Activated effector memory CD4-positive, alpha-beta T cell treated with anti-CD3 and anti-CD28 coated beads, Interleukin-2, amount 50 U/mL, for 16 hours (primary cell): ENCODE results near the gene EIF2S3B.
"Not testable (repeated sequence)": the region's sequence is repeated elsewhere in the genome, so short reads cannot be mapped to it uniquely, and the experiment has no call there.

Source experiments
- DNase-seq: peaks from one replicate; pipeline ENCODE4 v3.0.0-alpha.2; 2020

Gene EIF2S3B

DNA sequence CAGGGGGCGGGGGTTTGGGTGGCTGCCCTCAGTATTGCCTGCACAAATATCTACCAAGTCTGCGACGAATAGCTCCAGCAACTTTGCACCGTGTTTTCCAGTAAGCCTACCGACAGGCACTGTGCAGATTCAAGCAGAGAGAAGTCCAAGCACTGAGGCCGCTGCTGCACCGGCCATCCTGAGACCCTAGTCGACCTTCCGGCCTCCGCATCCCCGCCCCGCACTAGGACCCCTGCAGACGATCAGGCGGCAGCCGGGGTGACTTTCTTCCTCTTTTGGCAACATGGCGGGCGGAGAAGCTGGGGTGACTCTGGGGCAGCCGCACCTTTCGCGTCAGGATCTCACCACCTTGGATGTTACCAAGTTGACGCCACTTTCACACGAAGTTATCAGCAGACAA lies at the start of gene EIF2S3B:
Gene EIF2S3B (plus strand): TSS at position 271 of the 400 bp plus-strand sequence. CDS start 13 bp downstream, at position 284.
- DNase-seq: no peak

DNA sequence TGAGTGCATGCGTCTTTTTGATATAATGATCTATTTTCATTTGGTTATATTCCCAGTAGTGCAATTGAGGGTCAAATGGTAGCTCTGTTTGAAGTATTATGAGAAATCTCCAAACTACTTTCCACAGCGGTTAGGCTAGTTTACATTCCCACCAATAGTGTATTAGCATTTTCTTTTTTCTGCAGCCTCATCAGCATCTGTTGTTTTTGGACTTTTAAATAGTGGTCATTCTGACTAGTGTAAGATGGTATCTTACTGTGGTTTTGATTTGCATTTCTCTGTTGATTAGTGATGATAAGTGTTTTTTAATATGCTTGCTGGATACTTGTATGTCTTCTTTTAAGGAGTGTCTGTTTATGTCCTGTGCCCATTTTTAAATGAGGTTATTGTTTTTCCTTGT lies 48.8 kb upstream of the EIF2S3B start:
- DNase-seq: no peak

DNA sequence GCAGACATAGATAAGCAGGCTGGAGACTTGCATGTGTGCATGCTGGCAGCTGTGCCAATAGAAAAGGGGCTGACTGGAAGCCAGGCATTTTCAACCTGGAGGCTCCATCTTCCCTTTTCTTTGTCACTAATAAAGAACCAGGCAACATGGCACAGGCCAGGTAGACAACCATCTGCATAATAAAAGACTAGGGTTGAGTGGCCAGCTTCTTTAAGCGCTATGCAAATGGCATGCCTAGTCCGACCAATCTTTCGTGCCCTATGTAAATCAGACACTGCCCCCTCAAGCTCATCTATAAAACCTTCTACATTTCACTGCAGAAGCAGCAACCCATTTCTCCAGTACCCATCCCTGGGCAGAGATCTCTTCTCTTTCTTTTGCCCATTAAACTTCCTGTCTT lies 47.9 kb upstream of the EIF2S3B start:
- DNase-seq: no peak

DNA sequence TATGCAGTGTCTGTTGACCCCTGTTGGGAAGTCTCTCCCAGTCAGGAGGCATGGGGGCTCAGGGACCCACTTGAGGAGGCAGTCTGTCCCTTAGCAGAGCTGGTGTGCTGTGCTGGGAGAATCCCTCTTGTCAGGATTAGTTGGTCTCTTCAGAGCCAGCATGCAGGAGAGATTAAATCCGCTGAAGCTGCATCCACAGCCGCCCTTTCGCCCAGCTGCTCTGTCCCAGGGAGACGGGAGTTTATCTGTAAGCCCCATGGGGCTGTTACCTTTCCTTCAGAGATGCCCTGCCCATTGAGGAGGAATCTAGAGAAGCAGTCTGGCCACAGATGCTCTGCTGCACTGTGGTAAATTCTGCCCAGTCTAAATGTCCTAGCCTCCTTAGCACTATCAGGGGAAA lies 39.4 kb upstream of the EIF2S3B start:
- DNase-seq: no peak

DNA sequence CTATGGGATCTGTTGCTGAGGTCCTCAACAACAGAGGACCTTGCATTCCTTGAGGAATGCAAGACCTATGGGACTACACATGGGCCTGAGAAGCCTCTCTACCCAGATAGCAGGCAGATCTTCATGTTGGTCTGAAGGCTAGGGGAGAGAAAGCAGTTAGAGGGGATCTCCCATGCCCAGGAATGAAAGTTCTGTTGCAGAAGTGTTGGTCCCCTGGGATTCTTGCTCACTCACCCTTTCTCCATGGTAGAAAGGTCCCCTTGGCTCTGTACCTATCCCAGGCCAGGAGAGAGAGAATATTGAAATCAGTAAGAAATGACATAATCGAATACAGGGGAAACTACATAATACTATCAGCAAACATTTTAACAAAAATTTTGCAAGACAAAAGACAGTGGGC lies 36.0 kb upstream of the EIF2S3B start:
- no peak for DNase-seq

DNA sequence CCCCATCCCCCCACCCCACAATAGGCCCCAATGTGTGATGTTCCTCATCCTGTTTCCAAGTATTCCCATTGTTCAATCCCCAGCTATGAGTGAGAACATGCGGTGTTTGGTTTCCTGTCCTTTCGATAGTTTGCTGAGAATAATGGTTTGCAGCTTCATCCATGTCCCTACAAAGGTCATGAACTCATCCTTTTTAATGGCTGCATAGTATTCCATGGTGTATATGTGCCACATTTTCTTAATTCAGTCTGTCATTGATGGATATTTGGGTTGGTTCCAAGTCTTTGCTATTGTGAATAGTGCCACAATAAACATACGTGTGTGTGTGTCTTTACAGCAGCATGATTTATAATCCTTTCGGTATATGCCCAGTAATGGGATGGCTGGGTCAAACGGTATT lies 32.9 kb upstream of the EIF2S3B start:
- DNase-seq: not testable (repeated sequence)

DNA sequence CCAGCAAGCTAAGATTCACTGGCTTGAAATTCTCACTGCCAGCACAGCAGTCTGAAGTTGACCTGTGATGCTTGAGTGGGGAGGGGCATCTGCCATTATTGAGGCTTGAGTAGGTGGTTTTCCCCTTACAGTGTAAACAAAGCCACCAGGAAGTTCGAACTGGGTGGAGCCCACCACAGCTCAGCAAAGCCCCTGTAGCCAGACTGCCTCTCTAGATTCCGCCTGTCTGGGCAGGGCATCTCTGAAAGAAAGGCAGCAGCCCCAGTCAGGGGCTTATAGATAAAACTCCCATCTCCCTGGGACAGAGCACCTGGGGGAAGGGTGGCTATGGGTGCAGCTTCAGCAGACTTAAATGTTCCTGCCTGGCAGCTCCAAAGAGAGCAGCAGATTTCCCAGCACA lies 23.8 kb upstream of the EIF2S3B start:
- not testable (repeated sequence) for DNase-seq

DNA sequence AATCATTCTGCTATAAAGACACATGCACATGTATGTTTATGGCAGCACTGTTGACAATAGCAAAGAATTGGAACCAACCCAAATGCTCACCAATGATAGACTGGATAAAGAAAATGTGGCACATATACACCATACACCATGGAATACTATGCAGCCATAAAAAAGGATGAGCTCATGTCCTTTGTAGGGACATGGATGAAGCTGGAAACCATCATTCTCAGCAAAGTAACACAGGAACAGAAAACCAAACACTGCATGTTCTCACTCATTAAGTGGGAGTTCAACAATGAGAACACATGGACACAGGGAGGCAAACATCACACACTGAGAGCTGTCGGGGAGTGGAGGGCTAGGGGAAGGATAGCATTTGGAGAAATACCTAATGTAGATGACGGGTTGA lies 18.4 kb upstream of the EIF2S3B start:
- not testable (repeated sequence) for DNase-seq

DNA sequence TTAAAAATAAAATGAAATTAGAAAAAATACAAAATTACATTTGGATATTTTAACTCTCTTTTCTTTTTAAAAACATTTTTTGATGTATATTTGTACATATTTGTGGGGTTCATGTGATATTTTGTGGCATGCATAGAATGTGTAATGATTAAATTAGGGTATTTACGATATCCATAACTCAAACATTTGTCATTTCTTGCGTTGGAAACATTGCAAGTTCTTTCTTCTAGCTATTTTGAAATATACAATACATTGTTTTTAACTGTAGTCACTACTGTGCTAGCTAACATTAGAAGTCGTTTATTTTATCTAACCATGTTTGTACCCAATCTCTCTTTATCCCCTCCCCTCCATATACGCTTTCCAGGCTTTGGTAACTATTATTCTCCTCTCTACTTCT lies 13.9 kb upstream of the EIF2S3B start:
- no peak for DNase-seq

DNA sequence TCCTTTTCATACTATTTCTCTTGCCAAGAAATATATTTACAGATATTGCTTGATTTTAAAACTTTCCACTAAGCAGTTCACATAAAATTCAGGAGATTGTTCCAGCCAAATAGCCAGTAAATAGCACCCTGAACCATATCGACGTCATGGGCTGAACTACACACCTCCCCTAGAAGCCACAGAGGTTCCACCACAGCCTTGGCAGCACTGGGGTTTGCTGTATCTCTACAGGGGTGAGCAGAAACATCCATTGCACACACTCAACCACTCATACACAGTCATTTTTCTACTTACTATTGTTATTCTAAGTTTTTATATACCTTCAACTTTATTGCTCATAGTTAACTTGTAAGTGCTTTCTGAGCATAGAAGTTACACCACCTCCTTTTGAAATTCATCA lies 8.1 kb upstream of the EIF2S3B start:
- no peak for DNase-seq

DNA sequence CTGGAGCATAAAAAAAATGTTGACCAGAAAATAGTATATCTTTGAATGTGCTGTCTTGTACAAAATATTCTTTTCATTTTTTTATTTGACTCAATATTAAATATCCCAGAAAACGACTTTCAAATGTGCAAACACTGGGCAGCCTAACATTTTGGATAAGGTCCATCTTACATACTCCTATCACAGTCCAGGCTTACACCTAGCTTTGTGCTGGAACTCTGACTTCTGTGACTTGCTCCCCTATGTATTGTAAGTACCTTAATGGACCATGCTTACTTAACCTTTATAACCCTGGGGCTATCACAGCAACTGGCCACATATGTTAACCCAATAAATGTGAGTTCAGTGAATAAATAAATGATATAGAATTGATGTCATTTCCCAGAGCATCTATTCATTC lies 7.6 kb upstream of the EIF2S3B start:
- DNase-seq: no peak

DNA sequence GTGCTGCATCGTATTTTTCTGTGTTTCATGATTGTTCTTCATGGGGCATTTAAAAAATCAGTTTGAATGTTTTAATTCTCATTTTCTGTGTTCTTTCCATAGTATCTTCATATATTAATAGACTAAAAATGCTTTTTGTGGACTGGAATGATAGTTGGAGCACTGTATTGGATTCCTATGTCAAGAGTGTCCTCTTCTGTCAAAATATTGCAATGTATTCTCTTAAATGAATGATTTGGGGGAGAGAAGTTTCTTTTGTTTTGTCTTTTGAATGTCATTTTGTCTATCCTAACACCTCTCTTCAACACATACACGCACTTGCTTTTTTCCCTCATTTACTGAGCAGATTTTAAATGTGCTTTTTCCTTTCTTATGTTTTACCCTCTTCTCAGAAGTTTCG lies 4.7 kb upstream of the EIF2S3B start:
- DNase-seq: no peak

DNA sequence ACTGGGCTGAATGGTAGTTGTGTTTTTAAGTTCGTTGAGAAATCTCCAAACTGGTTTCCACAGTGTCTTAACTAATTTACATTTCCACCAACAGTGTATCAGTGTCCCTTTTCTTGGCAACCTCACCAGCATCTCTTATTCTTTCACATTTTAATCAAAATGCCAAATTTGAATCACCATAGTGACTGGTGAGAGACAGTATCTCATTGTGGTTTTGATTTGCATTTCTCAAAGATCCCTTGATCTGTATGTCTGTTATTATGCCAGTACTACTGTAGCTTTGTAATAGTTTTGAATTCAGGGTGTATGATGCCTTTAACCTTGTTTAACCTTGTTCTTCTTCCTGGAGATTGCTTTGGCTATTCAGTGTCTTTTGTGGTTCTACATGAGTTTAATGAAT lies 2.2 kb upstream of the EIF2S3B start:
- DNase-seq: no peak

DNA sequence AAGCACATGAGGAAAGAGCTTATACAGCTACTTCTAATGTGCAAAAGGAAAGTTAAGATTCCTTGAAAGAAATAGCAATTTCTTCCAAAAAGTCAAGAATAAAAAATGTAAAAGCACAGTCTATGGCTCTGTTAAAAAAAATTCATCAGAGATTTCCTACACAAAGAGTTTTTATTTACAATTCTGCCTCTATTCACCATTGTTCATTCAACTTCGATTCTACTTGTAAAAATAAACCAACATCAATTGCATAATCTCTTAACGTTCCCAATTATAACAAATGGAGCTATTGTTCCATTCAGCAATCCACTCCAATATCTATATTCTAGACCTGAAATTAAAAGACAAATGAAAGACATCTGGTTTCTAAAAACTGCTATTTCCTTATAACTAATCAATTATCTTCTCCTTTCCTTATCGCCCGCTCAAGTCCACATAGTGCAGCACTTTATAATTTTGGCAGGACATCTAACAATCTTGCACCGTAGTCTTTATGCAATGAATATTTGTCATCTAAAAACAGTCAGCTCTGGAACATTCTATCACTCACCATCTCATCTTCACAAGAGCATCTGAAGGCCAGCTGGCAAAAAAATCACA lies 6.2 kb downstream of the EIF2S3B start:
- DNase-seq: no peak

DNA sequence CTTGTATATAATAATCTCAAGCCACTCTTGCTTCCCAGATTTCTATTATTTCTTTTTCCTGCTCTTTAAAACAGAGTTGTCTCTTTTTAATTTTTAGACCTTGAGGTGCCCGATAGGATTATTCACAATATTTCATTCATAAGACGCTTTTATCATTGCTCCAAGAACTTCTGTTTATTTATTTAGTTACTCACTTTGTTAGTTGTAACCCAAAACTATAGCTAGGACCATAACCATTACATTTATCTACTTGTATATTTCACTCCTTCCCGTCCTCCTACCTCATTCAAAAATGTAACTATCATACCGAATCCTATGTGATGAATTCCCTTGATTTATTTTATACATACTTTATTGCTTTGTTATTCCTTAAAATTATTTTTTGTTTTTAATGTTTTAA lies 7.1 kb downstream of the EIF2S3B start:
- no peak for DNase-seq

DNA sequence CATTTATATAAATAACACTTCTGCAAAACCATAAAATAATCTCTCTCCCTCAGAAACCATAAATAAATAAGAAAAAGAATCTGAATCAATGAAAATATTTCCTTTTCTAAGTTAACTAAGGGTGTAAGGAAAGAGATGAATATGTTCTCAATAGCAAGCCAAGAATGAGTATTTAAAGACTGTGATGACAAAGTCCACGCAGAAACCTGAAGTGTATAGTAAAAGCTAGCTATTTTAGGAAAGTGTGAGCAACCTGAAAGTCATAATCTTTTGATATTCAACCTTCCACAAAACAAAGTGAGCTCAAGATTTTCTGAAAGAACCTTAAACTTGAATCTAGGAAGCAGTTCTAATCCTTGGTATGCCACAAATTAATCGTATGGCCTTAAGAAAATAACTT lies 15.9 kb downstream of the EIF2S3B start:
- no peak for DNase-seq

DNA sequence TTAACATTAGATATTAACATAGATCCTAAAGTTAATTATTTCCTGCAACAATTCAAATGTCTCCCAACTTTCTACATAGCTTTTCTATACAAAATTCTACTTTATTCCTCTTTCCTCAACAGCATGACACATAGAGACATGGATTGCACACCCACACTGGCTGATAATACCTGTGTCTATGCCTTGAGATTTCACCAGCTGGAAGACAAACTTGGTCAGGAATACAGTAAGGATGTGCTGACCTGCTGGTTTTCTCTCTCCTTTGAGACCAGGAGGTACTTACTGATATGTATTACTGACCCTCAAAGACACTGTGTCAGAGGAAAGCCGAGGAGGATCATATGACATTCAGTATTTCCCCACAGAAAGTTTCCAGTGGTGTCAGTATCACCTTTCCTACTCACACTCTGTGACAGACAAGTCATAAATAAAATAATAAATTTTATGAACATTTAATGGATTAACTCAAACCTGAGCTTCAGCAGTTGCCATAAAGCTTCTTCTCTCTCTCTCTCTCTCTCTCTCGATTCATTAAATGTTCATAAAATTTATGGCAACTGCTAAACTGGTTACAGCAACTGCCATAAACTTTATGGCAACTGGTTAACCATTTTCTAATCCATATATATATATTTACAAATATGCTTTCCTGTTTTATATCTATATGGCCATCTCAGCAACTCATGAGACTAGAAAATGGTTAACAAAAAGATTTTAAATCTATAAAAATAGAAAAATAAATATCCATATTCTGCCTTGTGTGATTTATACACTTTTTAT lies 22.7 kb downstream of the EIF2S3B start:
- no peak for DNase-seq

DNA sequence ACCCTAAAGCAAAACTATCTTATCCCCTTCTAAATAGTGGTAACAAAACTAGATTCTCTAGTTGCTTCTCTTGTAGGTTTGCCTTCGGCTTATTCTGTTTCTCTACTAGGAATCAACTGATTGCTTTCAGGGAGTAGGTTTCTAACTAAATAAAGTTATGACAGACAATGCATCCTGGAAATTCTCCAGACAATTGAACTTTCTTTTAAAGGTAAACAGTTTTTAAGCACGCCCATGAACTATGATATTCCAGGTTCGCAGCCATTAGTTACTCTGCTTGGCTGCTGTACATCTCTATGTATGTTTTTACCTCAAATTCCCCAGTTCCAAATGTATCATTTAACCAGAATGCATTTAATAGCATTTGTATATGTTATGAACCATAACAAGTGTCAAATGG lies 23.9 kb downstream of the EIF2S3B start:
- no peak for DNase-seq

DNA sequence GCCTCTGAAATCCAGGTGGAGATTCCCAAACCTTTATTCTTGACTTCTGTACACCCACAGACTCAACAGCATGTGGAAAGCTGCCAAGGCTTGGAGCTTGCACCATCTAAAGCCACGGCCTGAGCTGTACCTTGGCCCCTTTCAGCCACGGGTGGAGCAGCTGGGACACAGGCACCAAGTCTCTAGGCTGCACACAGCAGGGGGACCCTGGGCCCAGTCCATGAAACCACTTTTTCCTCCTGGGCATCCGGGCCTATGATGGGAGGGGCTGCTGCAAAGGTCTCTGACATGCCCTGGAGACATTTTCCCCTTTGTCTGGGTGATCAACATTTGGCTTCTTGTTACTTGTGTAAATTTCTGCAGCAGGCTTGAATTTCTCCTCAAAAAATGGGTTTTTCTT lies 32.0 kb downstream of the EIF2S3B start:
- DNase-seq: no peak

DNA sequence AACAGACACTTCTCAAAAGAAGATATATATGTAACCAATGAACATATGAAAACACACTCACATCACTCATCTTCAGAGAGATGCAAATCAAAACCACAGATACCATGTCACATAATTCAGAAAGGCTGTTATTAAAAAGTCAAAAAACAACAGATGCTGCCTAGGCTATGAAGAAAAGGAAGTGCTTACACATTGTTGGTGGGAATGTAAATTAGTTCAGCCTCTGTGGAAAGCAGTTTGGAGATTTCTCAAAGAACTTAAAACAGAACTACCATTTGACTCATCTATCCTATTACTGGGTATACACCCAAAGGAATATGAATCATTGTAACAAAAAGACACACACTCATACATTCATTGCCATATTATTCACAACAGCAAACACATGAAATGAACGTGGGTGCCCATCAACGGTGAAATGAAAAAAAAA lies 35.1 kb downstream of the EIF2S3B start:
- no peak for DNase-seq

DNA sequence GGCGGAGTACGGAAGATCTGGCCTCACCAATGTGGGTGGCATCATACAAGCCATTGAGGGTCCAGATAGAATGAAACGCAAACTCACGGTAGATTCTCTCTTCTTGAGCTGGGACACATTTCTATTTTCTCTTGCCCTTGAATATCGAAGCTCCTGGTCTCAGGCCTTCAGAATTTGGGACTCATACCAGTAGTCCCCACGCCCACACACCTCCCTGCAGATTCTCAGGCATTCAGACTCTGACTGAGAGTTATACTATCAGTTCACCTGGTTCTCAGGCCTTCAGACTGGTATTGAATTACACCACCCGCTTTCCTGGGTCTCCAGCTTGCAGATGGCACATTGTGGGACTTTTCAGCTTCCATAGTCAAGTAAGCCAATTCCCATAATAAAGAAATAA lies 37.8 kb downstream of the EIF2S3B start:
- no peak for DNase-seq

DNA sequence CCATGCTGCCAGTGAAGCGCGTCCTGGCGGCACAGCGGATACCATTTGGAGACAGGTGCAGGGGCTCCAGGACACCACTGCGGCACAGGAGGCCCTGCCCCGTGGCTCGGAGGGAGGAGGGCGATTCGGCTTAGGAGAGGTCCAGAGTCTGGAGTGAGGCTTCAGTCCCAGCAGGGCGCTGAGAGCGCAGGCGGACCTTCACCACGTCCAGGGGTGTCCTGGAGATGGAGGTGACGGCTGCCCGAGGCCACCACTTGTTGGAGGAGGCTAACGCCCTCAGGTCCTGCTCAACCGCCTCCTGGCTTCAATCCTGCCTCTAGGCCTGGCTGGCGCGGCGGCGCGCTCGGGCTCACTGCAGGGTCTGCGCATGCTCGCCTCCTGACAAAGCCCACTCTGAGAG lies 45.7 kb downstream of the EIF2S3B start:
- no peak for DNase-seq

DNA sequence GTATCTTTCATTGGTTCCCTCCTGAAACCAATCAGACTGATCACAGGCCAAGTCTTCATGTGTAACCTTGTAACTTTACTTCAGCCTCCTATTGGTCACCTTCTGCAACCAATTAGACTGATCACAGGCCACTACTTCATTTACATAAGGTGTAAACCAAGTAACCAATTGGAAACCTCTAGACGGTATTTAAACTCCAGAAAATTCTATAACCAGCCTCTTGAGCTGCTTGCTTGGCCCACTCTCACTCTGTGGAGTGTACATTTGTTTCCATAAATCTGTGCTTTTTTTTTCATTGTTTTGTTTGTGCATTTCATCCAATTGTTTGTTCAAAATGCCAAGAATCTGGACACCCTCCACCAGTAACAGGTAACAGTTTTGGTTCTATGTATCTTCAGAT lies 47.5 kb downstream of the EIF2S3B start:
- no peak for DNase-seq

DNA sequence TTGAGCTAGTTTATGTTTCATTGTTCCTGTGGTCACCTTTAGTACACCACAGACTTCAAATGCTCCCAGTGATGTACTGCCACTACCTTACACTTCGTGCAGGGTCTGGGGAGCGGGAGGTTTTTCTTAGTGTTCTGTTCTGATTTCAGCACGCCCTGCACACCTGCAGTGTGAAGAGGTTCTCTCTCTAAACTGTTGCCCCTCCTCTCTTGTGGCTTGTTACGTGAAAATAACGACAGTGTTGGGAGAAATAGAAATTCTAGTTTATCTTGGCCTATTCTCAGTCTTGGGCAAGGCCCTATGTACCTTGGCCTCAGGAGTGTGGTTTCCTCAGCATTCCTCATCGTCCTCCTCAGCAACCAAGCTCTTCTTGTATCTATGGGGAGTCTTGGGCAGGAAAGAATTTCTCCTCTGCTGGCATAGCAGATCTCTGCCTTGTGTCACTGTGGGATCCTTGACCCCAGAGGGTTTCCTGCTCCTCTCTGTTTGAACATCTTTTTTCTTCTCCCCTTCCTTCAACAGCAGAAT lies 48.6 kb downstream of the EIF2S3B start:
- no peak for DNase-seq
